PC-9 (cell line): ENCODE results near the gene NRSN2. TPM values are rescaled to one million over a fixed set of nuclear protein-coding genes. Genes with fewer than 3 reads are reported as not detected.
A peak's percentile ranks its signal among the peaks of the same experiment; 100 is the strongest.

Source experiments
- BruUV-seq: library from RNA; stranded (reverse); fragments of 400-500 nt; replicated peaks from 2 replicates; lab custom pipeline; 2021; lab: Mats Ljungman, UMichigan
- CTCF ChIA-PET: fragments of 300-600 bp; sonication (Branson Sonifier 250); formaldehyde crosslinking; loops from one replicate; lab custom pipeline; 2022; ENCODE audit warnings: antibody characterized with exemption; lab: Charles Lee
- POLR2A ChIA-PET: fragments of 300-600 bp; sonication (Branson Sonifier 250); formaldehyde crosslinking; loops from one replicate; lab custom pipeline; 2022; ENCODE audit warnings: antibody characterized with exemption; ENCODE audit not compliant: unreplicated experiment; lab: Charles Lee
- DNase-seq, 2 experiments: peaks; one replicate each; pipeline versions ENCODE4 v3.0.0 to v3.0.0-alpha.2; 2015 to 2022; ENCODE audit warnings: mixed read lengths in 1 of 2
- H2AFZ ChIP-seq: fragments of 200-600 bp; sonication (generic); 2 replicates; pipeline ENCODE4 v1.8.1; 2017; ENCODE audit warnings: antibody characterized with exemption
- H3F3A ChIP-seq: fragments of 200-600 bp; sonication (generic); 2 replicates; pipeline ENCODE4 v1.8.1; 2017; ENCODE audit warnings: antibody characterized with exemption, mild to moderate bottlenecking, low read depth; ENCODE audit not compliant: insufficient read depth
- H3K27ac ChIP-seq: fragments of 200-600 bp; sonication (generic); 2 replicates; pipeline ENCODE4 v1.6.1; 2016; ENCODE audit warnings: mixed run types
- H3K27me3 ChIP-seq: fragments of 200-600 bp; sonication (generic); 2 replicates; pipeline ENCODE4 v1.6.1; 2016; ENCODE audit warnings: low read depth, mixed run types; ENCODE audit not compliant: insufficient read depth
- H3K36me3 ChIP-seq: fragments of 200-600 bp; sonication (generic); 2 replicates; pipeline ENCODE4 v1.6.1; 2016; ENCODE audit warnings: low read depth, mixed run types
- H3K4me1 ChIP-seq: fragments of 200-600 bp; sonication (generic); replicated peaks from 2 replicates; pipeline ENCODE4 v1.6.1; 2016; ENCODE audit warnings: mixed run types; ENCODE audit not compliant: insufficient read depth
- H3K4me2 ChIP-seq: fragments of 200-600 bp; sonication (generic); 2 replicates; pipeline ENCODE4 v1.6.1; 2017; ENCODE audit warnings: mixed run types
- H3K4me3 ChIP-seq: fragments of 200-600 bp; sonication (generic); 2 replicates; pipeline ENCODE4 v1.6.1; 2016; ENCODE audit warnings: mixed run types
- H3K79me2 ChIP-seq: fragments of 200-600 bp; sonication (generic); 2 replicates; pipeline ENCODE4 v1.6.1; 2017; ENCODE audit warnings: low read depth, mixed run types
- H3K9me2 ChIP-seq: fragments of 200-600 bp; sonication (generic); 2 replicates; pipeline ENCODE4 v1.8.1; 2017; ENCODE audit warnings: mild to moderate bottlenecking; ENCODE audit not compliant: insufficient read depth
- H3K9me3 ChIP-seq: fragments of 200-600 bp; sonication (generic); 2 replicates; pipeline ENCODE4 v1.8.1; 2016; ENCODE audit warnings: low read depth; ENCODE audit not compliant: insufficient read depth
- H4K20me1 ChIP-seq: fragments of 200-600 bp; sonication (generic); 2 replicates; pipeline ENCODE4 v1.8.1; 2017; ENCODE audit not compliant: insufficient read depth
- EZH2 ChIP-seq: fragments of 200-600 bp; sonication (generic); IDR thresholded peaks from 2 replicates; pipeline ENCODE4 v1.8.0; 2017; ENCODE audit warnings: antibody characterized with exemption, low read depth
- intact Hi-C: fragments of 100-400 bp; cut with micrococcal nuclease; formaldehyde crosslinking; loops from one replicate; pipeline ENCODE4 v1.10.0; 2022; ENCODE audit not compliant: unreplicated experiment
- total RNA-seq: library from RNA; stranded (reverse); gene quantifications from 2 replicates; pipeline ENCODE4 v1.2.3, GENCODE V29; 2021
- TF ChIP-seq, protein P1 (sequence below): fragments of 200-600 bp; sonication (generic); conservative IDR thresholded peaks from 2 replicates; pipeline ENCODE4 v1.6.1; 2017; ENCODE audit warnings: mixed run types, antibody characterized with exemption, mild to moderate bottlenecking, moderate library complexity

Gene NRSN2
- total RNA-seq, 1 experiment from 2014 or later = 15.0 TPM

- Histone ChIP-seq H3K9me3 (no peaks in the 10 kb centered on the region), H4K20me1 (peaks cover 28% of the 10 kb centered on the region), H3K4me1 (peaks cover 27% of the 10 kb centered on the region), H3K36me3 (peaks cover 6% of the 10 kb centered on the region; the same call in 1 of the 2 replicates), H3K27me3 (no peaks in the 10 kb centered on the region), H3K27ac (no peak overlapping the region), H3K4me2 (peak overlapping the region; percentile 87), H3F3A (peaks cover 41% of the 10 kb centered on the region), H3K9me2 (no peaks in the 10 kb centered on the region), H2AFZ (no peak overlapping the region), H3K4me3 (peak overlapping the region; percentile 82; the same call in 1 of the 2 replicates), H3K79me2 (peaks cover 42% of the 10 kb centered on the region)
- BruUV-seq = no TSS peak
- CTCF ChIA-PET = no interaction called here
- DNase-seq = no peak
- TF ChIP-seq, protein P1, sequence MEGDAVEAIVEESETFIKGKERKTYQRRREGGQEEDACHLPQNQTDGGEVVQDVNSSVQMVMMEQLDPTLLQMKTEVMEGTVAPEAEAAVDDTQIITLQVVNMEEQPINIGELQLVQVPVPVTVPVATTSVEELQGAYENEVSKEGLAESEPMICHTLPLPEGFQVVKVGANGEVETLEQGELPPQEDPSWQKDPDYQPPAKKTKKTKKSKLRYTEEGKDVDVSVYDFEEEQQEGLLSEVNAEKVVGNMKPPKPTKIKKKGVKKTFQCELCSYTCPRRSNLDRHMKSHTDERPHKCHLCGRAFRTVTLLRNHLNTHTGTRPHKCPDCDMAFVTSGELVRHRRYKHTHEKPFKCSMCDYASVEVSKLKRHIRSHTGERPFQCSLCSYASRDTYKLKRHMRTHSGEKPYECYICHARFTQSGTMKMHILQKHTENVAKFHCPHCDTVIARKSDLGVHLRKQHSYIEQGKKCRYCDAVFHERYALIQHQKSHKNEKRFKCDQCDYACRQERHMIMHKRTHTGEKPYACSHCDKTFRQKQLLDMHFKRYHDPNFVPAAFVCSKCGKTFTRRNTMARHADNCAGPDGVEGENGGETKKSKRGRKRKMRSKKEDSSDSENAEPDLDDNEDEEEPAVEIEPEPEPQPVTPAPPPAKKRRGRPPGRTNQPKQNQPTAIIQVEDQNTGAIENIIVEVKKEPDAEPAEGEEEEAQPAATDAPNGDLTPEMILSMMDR = no peak
- TF ChIP-seq EZH2 = no peak
- POLR2A ChIA-PET = interaction anchor here (1.3 kb wide), 1 partner anchor 21 kb away, joined by 12 read pairs; no protein-coding TSS in a partner anchor
- intact Hi-C loops = no loop called here
Observed at GRCh38 chr20:300345-300990, 46.4 kb upstream of the NRSN2 start.

DNA sequence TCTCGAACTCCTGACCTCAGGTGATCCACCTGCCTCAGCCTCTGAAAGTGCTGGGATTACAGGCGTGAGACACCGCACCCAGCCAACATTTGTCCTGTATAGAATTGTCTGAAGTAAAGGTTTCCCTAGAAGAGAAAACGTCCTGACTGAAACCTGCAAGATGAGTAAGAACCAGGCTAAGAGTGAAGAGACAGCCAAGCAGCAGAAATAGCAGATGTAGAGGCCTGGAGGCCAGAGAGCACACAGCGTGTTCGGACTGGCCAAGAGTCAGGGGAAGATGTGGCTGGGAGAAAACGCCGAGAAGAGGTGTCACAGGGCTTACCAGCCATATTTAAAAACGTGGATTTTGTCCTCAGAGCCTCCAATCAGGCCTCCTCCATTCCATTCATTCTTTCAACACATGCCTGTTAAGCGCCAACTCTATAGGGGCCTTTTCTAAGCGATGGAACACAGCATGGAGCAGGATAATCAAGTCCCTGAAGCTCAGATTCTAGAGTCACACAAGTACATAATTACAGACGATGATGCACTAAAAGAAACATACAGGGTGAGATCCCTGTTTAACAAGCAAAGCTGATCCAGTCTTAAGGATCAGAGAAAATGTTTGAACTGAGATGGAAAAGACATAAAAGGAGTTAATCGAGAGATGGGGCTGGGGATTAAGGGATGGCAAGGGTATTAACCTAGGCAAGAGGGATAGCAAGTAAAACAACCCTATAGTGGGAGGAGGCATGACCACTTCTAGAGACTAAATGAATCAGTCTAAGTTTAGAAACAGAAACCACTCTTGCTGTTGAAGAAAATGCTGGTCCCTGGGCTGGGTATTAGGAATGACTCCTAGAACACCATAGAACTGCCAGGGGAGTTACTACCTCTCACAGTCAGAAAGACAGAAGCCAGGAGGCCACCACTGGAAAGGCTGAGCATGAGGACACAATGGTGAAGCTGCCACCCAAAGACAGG, 44.7 kb upstream of the NRSN2 start:
- H3K36me3 ChIP-seq = peaks cover 6% of the 10 kb centered on the region; the same call in 1 of the 2 replicates
- CTCF ChIA-PET = no interaction called here
- POLR2A ChIA-PET = no interaction called here
- peaks cover 31% of the 10 kb centered on the region for H3F3A ChIP-seq
- peaks cover 28% of the 10 kb centered on the region for H4K20me1 ChIP-seq
- no peaks in the 10 kb centered on the region for H3K27me3 ChIP-seq
- H2AFZ ChIP-seq = no peak overlapping the region
- no peak overlapping the region for H3K27ac ChIP-seq
- no peaks in the 10 kb centered on the region for H3K9me3 ChIP-seq
- no peak overlapping the region for H3K4me2 ChIP-seq
- peaks cover 20% of the 10 kb centered on the region for H3K4me1 ChIP-seq
- intact Hi-C loops = no loop called here
- H3K4me3 ChIP-seq = no peak overlapping the region
- H3K79me2 ChIP-seq = peaks cover 42% of the 10 kb centered on the region
- no peaks in the 10 kb centered on the region for H3K9me2 ChIP-seq
- TF ChIP-seq, protein P1 = no peak
- no peak for TF ChIP-seq EZH2
- no peak for DNase-seq
- BruUV-seq = no TSS peak

DNA sequence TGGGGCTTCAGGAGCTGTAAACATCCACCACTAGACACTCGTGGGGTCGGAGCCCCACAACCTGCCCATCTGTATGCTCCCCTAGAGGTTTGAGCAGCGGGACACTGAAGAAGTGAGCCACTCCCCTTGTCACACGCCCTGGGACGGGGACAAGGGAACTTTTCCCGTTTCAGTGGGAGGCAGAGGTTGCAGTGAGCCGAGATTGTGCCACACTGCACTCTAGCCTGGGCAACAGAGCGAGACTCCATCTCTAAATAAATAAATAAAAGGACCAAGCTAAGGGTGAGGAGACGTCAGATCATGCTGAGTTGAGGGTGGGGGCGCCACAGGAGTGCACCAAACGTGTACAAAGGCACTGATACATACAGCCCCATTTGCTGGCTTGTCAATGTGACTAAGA, 41.2 kb upstream of the NRSN2 start:
- H3K4me1 ChIP-seq = no peaks in the 10 kb centered on the region
- ChIA-PET POLR2A (no interaction called here), CTCF (no interaction called here)
- intact Hi-C loops = no loop called here
- no peak for DNase-seq
- no peaks in the 10 kb centered on the region for H3K36me3 ChIP-seq
- H2AFZ ChIP-seq = no peak overlapping the region
- BruUV-seq = no TSS peak
- peaks cover 9% of the 10 kb centered on the region for H3K79me2 ChIP-seq
- no peak overlapping the region for H3K27ac ChIP-seq
- no peaks in the 10 kb centered on the region for H3K27me3 ChIP-seq
- no peak overlapping the region for H3K4me2 ChIP-seq
- no peaks in the 10 kb centered on the region for H3K9me3 ChIP-seq
- H3K4me3 ChIP-seq = no peak overlapping the region
- TF ChIP-seq, protein P1 = no peak
- TF ChIP-seq EZH2 = no peak
- H4K20me1 ChIP-seq = peaks cover 10% of the 10 kb centered on the region; the same call in 1 of the 2 replicates
- no peaks in the 10 kb centered on the region for H3K9me2 ChIP-seq
- peaks cover 22% of the 10 kb centered on the region for H3F3A ChIP-seq
